Nephron progenitor cell (in vitro differentiated cells): ENCODE measurements around the gene WDR62.
A peak's percentile ranks its signal among the peaks of the same experiment; 100 is the strongest.

ENCODE experiments used
- DNase-seq: peaks from one replicate; pipeline ENCODE4 v3.0.0; 2021
- H3K27ac Mint-ChIP-seq: 2 replicates; pipeline ENCODE4 v1.8.0; 2021; ENCODE audit warnings: mild to moderate bottlenecking, moderate library complexity, mixed read lengths
- H3K27me3 Mint-ChIP-seq: 2 replicates; pipeline ENCODE4 v1.8.0; 2021; ENCODE audit warnings: mild to moderate bottlenecking, low read depth, mixed read lengths; ENCODE audit not compliant: poor library complexity
- H3K36me3 Mint-ChIP-seq: 2 replicates; pipeline ENCODE4 v1.8.0; 2021; ENCODE audit warnings: low read depth, mixed read lengths
- H3K4me1 Mint-ChIP-seq: 2 replicates; pipeline ENCODE4 v1.8.0; 2021; ENCODE audit warnings: mixed read lengths
- H3K4me3 Mint-ChIP-seq: 2 replicates; pipeline ENCODE4 v1.8.0; 2021; ENCODE audit warnings: mild to moderate bottlenecking, moderate library complexity, mixed read lengths
- H3K9me3 Mint-ChIP-seq: 2 replicates; pipeline ENCODE4 v1.8.0; 2021; ENCODE audit warnings: mild to moderate bottlenecking, moderate library complexity, mixed read lengths
- TF ChIP-seq, protein P1 (sequence below): fragments of 200-600 bp; sonication (generic); IDR thresholded peaks from 2 replicates; pipeline ENCODE4 v1.5.0; 2021; ENCODE audit warnings: antibody characterized with exemption

The WDR62 gene

DNA sequence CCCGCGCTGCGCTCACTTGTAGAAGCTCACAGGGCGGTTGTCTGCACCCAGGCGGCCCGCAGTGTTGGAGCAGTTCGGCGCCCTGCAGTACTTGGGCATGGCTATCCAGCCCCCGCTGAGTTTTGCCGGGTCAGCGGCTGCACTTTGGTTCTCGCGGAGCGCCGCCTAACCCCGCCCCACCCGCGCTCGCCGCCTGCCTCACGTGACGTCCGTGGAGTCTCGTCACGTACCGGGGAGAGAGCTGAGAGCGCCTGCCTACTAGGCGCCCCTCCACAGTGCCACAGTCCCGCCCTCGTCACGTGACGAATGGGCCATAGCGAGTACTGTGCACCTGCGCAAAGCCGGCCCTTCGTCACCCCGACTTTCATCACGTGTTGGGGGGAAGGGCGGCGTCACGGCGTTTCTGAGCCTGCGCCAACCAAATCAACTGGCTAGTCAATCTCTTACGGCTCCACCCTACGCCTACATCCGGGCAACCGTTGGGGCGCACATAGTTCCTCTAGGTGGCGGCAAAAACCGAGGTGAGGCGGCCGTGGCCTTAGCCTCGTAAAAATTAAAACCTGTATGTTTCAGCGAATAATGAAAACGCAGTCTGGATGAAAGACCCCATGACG lies 471 bp upstream of the WDR62 start, which contains the start of gene THAP8:
Gene THAP8, minus strand, starts transcription at position 167 of the 614 bp plus-strand sequence. Its CDS starts 68 bp downstream, at position 99.
- Mint-ChIP-seq H3K27ac (peak within 1 kb of the TSS; percentile 95), H3K4me1 (peaks cover 50% of the 10 kb centered on the region), H3K36me3 (peaks cover 5% of the 10 kb centered on the region), H3K27me3 (no peaks in the 10 kb centered on the region), H3K4me3 (peak within 1 kb of the TSS; percentile 94), H3K9me3 (no peaks in the 10 kb centered on the region)
- DNase-seq: peak; percentile 97
- TF ChIP-seq, protein P1, sequence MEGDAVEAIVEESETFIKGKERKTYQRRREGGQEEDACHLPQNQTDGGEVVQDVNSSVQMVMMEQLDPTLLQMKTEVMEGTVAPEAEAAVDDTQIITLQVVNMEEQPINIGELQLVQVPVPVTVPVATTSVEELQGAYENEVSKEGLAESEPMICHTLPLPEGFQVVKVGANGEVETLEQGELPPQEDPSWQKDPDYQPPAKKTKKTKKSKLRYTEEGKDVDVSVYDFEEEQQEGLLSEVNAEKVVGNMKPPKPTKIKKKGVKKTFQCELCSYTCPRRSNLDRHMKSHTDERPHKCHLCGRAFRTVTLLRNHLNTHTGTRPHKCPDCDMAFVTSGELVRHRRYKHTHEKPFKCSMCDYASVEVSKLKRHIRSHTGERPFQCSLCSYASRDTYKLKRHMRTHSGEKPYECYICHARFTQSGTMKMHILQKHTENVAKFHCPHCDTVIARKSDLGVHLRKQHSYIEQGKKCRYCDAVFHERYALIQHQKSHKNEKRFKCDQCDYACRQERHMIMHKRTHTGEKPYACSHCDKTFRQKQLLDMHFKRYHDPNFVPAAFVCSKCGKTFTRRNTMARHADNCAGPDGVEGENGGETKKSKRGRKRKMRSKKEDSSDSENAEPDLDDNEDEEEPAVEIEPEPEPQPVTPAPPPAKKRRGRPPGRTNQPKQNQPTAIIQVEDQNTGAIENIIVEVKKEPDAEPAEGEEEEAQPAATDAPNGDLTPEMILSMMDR: peak; percentile 16

DNA sequence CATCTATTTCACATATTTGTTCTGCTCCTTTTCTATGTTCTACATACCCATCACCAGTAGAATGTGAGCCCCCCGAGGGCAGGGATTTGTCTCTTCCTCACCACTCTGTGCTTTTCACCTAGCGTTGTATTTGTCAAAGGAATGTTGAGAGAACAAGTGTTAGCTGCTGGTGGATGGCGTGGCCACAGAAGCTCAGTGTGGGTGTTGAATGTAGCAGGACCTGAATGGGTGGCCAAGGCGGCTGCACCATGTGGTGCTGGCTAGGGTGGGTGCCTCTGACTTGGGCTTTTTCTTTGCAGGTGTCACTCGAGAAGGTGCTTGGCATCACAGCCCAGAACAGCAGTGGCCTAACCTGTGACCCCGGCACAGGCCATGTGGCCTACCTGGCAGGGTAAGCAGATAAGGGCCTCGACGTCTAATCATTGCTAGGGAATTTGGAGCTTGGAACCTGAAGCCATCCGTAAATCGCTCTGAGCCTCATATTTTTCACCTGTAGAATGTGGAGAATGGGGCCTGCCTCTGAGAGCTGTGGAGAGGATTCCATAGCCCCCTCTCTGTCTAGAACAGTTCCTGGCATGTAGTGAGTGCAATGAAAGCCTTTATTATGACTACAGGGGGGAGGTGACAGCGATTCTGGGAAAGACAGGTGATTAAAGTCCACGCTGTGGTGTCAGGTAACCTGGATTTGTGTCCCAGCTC lies 3.9 kb downstream of the WDR62 start:
- DNase-seq: no peak
- H3K36me3 Mint-ChIP-seq: peaks cover under 1% of the 10 kb centered on the region

DNA sequence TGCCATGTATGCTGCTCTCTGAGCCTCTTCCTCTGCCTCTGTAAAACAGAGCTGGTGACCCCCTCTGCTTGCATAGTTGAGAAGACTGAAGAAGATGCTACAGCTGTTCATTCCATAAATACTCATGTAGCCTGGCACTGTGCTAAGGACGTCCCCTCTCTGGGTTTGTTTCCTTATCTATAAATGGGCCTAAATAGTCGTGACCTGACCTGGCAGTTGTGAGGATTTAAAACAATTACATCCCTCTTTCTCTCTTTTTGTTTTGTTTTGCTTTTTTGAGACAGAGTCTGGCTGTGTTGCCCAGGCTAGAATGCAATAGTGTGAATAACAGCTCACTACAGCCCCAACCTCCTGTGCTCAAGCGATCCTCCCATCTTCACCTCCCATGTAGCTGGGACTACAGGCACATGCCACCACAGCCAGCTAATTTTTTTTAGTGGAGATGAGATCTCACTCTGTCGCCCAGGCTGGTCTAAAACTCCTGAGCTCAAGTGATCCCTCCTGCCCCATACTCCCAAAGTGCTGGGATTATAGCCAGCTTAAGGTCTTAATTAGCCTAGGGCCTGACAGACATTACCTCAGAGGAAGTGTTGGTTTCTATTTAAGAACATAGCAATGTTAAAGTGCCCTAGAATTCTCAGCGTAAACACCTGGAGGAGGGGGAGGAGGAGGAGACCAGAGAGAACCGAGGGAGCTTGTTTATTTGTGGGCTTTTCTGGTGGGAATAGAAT lies 4.6 kb downstream of the WDR62 start:
- no peak overlapping the region for H3K4me3 Mint-ChIP-seq
- TF ChIP-seq, protein P1: no peak
- no peaks in the 10 kb centered on the region for H3K27me3 Mint-ChIP-seq
- H3K36me3 Mint-ChIP-seq: peaks cover 4% of the 10 kb centered on the region
- H3K4me1 Mint-ChIP-seq: peaks cover 30% of the 10 kb centered on the region
- DNase-seq: no peak
- H3K9me3 Mint-ChIP-seq: no peaks in the 10 kb centered on the region
- H3K27ac Mint-ChIP-seq: no peak overlapping the region

More for the DNA sequence above, 3.9 kb downstream of the WDR62 start:
- Mint-ChIP-seq H3K4me1 (peaks cover 34% of the 10 kb centered on the region), H3K27ac (peak overlapping the region; percentile 5), H3K9me3 (no peaks in the 10 kb centered on the region), H3K4me3 (no peak overlapping the region), H3K27me3 (no peaks in the 10 kb centered on the region)
- TF ChIP-seq, protein P1: no peak

DNA sequence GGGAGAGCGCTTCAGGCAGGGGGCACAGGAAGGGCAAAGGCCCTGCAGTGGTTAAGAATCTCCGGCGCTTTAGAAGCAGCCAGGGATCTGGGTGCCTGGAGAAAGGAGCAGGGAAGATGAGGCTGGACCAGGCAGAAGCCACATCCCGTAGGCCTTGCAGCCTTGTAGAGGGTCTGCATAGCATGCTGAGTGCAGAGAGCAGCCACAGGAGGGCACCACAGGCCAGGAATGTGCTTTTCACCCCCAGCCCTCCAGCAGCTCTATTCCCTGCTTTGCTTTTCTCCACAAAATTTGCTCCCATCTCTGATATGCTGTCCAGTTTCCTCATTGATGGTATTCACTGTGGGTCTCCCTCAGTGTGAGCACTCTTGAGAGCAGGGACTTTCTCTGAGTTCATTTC lies 5.7 kb downstream of the WDR62 start:
- H3K4me3 Mint-ChIP-seq: no peak overlapping the region
- no peaks in the 10 kb centered on the region for H3K27me3 Mint-ChIP-seq
- peaks cover 10% of the 10 kb centered on the region for H3K36me3 Mint-ChIP-seq
- peaks cover 27% of the 10 kb centered on the region for H3K4me1 Mint-ChIP-seq
- H3K9me3 Mint-ChIP-seq: no peaks in the 10 kb centered on the region
- peak; percentile 32 for DNase-seq
- no peak overlapping the region for H3K27ac Mint-ChIP-seq
- TF ChIP-seq, protein P1: peak; percentile 28

DNA sequence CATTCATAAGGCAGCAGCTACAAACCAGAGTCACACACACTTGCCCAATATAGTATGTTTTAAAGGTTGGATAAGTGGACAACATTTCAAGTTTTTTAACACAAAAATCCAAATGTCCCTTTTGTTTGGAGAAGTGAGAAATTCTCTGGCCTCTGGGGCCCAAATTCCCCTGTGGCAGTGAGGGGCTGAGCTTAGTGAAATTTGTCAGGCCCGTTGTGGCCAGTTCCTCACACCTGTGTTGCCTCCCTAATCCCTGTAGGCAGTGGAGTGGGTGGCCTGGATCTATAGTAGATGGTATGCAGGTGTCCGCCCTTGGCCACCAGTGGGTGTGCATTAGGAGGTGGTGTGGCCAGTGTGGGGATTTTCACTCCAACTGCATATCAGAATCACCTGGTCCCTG lies 6.7 kb downstream of the WDR62 start:
- peaks cover 17% of the 10 kb centered on the region for H3K4me1 Mint-ChIP-seq
- H3K9me3 Mint-ChIP-seq: no peaks in the 10 kb centered on the region
- no peaks in the 10 kb centered on the region for H3K27me3 Mint-ChIP-seq
- TF ChIP-seq, protein P1: no peak
- H3K27ac Mint-ChIP-seq: no peak overlapping the region
- DNase-seq: no peak
- H3K36me3 Mint-ChIP-seq: peaks cover 10% of the 10 kb centered on the region
- no peak overlapping the region for H3K4me3 Mint-ChIP-seq
